ENCODE results near the gene KCTD17.

DNA sequence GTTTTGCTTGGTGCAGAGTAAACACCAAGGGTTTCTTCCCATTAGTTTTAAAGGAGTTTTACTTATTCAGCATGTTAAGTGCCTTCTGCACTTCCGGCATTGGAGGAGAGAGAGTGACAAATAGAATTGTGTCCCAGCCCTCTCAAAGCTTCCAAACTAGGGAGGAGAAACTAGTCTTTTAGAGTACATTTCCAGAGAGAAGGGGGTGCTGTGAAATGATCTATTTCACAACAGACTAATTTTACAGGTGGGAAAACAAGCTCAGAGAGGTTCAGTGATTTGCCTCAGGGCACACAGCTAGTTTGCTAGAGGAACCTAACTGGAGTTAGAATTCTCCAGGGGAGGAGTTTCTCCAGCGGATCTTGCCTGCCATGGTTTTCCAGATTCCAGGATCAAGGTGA, 19.4 kb upstream of the KCTD17 start:
- no peak for TF ChIP-seq L3MBTL2 (conservative IDR thresholded peaks at IDR 0.05)
- no peak for TF ChIP-seq FOXK2 (IDR thresholded peaks at IDR 0.05)
- TF ChIP-seq FOXM1 (IDR thresholded peaks at IDR 0.05; ENCODE audit: borderline replicate concordance): no peak
- no peak for TF ChIP-seq PKNOX1 (IDR thresholded peaks at IDR 0.05)
- no peak for TF ChIP-seq SUZ12 (IDR thresholded peaks at IDR 0.05)

Data from HEK293T (cell line).